ENCODE measurements around the gene USP22. TPM values are rescaled to one million over a fixed set of nuclear protein-coding genes. Genes with fewer than 3 reads are reported as not detected.
A peak's percentile ranks its signal among the peaks of the same experiment; 100 is the strongest.

USP22 gene
- total and polyA plus RNA-seq, 2 of the 8 experiments (the other 6 are each of a cell fraction or from before 2014, with no cell fraction given) = 221 to 316 TPM

GRCh38 chr17:21035406-21035805 lies 7.4 kb downstream of the USP22 start:
- Histone ChIP-seq H3K9me3 (ENCODE audit: insufficient read depth in 2 of 2, low read depth in 1 of 2, low read length in 1 of 2) (no peaks in the 10 kb centered on the region), H2BK20ac (ENCODE audit: low read length) (no peak overlapping the region), H3K27me3 (replicated peaks in 1 of 4; ENCODE audit: control insufficient read depth in 3 of 4, extremely low read depth in 1 of 4, insufficient read depth in 3 of 4, low read length in 3 of 4) (no peaks in the 10 kb centered on the region), H4K91ac (replicated peaks; ENCODE audit: insufficient read length, low read length) (no peak overlapping the region), H3K56ac (replicated peaks; ENCODE audit: insufficient read length, low read depth, low read length) (no peak overlapping the region), H2BK15ac (ENCODE audit: low read length) (no peak overlapping the region), H2BK12ac (ENCODE audit: low read depth, low read length) (no peak overlapping the region), H2AFZ (ENCODE audit: low read length) (no peak overlapping the region), H3K4me2 (ENCODE audit: insufficient read depth in 1 of 2, low read depth in 2 of 2, low read length in 2 of 2) (peak overlapping the region; percentile 41 to 57; a peak in 2 of 4 replicates), H3K79me1 (ENCODE audit: low read depth, low read length) (no peaks in the 10 kb centered on the region; the same call in 1 of the 2 replicates), H3K79me2 (ENCODE audit: control insufficient read depth in 1 of 2, insufficient read depth in 2 of 2, low read length in 2 of 2) (peaks cover 98 to 99% of the 10 kb centered on the region in 2 experiments), H3K18ac (ENCODE audit: extremely low read depth, low read length) (no peak overlapping the region), H3K9ac (replicated peaks in 1 of 4; ENCODE audit: extremely low read depth in 1 of 4, low read depth in 3 of 4, low read length in 3 of 4) (no peak overlapping the region), H4K20me1 (replicated peaks in 1 of 2; ENCODE audit: control insufficient read depth in 1 of 2, insufficient read depth in 2 of 2, low read length in 2 of 2) (peaks cover 63 to 68% of the 10 kb centered on the region in 2 experiments), H3K36me3 (ENCODE audit: control insufficient read depth in 2 of 4, insufficient read depth in 4 of 4, low read length in 3 of 4) (peaks cover 0 to 22% (median 2%) of the 10 kb centered on the region in 4 experiments; a peak in 3 of 8 replicates), H4K8ac (ENCODE audit: extremely low read depth, insufficient read depth, low read length) (no peak overlapping the region), H3K4ac (replicated peaks; ENCODE audit: insufficient read length, low read depth, low read length) (no peak overlapping the region), H2AK5ac (ENCODE audit: low read depth, low read length) (no peak overlapping the region), H3K23ac (ENCODE audit: insufficient read length) (no peak overlapping the region), H4K5ac (ENCODE audit: insufficient read length, low read depth, low read length) (no peak overlapping the region), H3K4me3 (ENCODE audit: extremely low read depth in 1 of 4, insufficient read depth in 2 of 4, low read depth in 3 of 4, low read length in 4 of 4) (no peak overlapping the region; a peak in 1 of 8 replicates), H3K23me2 (ENCODE audit: low read depth, low read length) (no peaks in the 10 kb centered on the region; the same call in 1 of the 2 replicates), H2BK120ac (replicated peaks; ENCODE audit: low read depth, low read length) (no peak overlapping the region), H3K27ac (ENCODE audit: low read depth, low read length) (no peak overlapping the region), H2BK5ac (ENCODE audit: low read depth, low read length) (no peak overlapping the region), H3K14ac (ENCODE audit: insufficient read length) (no peak overlapping the region), H3K4me1 (replicated peaks in 1 of 4; ENCODE audit: control insufficient read depth in 3 of 4, insufficient read depth in 4 of 4, low read length in 3 of 4) (peaks cover 3 to 13% (median 10%) of the 10 kb centered on the region in 4 experiments)
- 88% methylated on average over 7 of the region's 7 CpGs; no CpG with 5 or more reads in 1 of the 2 experiments for WGBS, 2 experiments (ENCODE audit: extremely low coverage in 1 of 2, insufficient coverage in 1 of 2, insufficient read length in 1 of 2, insufficient replicate concordance in 2 of 2, low coverage in 1 of 2, low lambda C conversion rate in 2 of 2, missing lambda C conversion rate in 1 of 2)
- ChIA-PET CTCF (ENCODE audit: partially characterized antibody) (interaction anchor here (0.7 to 3.3 kb wide), 2 partner anchors 8 to 60 kb away, joined by 3 to 9 read pairs; no protein-coding TSS in a partner anchor), POLR2A (ENCODE audit: partially characterized antibody) (interaction anchor here (0.8 to 2.1 kb wide), 2 partner anchors 12 to 19 kb away, joined by 3 to 17 read pairs; no protein-coding TSS in a partner anchor)
- FAIRE-seq (no peak), DNase-seq (ENCODE audit: low read depth in 1 of 2, low spot score in 2 of 2) (no peak)
- TF ChIP-seq BACH1 (IDR thresholded peaks at IDR 0.05; ENCODE audit: low read length) (no peak), CTCF (IDR thresholded peaks at IDR 0.05; ENCODE audit: control extremely low read depth in 1 of 3, insufficient read depth in 1 of 3, low read depth in 1 of 3, low read length in 3 of 3) (no peak), RXRA (IDR thresholded peaks at IDR 0.05; ENCODE audit: insufficient read depth, low read depth, low read length) (no peak), PHF8 (conservative IDR thresholded peaks at IDR 0.05; ENCODE audit: low read depth, low read length) (no peak), TAF1 (IDR thresholded peaks at IDR 0.05; ENCODE audit: low read depth, low read length) (no peak), USF2 (IDR thresholded peaks at IDR 0.05; ENCODE audit: low read length) (no peak), JUN (IDR thresholded peaks at IDR 0.05; ENCODE audit: low read depth, low read length) (no peak)

All from H1 (cell line).